ENCODE data around the gene DNAJB13. TPM values are rescaled to one million over a fixed set of nuclear protein-coding genes. Genes with fewer than 3 reads are reported as not detected.

The DNAJB13 gene
- total and polyA plus RNA-seq, 2 donors (not counting 1 experiment from before 2014, with no cell fraction given), result 0.15 to 0.27 TPM

DNA sequence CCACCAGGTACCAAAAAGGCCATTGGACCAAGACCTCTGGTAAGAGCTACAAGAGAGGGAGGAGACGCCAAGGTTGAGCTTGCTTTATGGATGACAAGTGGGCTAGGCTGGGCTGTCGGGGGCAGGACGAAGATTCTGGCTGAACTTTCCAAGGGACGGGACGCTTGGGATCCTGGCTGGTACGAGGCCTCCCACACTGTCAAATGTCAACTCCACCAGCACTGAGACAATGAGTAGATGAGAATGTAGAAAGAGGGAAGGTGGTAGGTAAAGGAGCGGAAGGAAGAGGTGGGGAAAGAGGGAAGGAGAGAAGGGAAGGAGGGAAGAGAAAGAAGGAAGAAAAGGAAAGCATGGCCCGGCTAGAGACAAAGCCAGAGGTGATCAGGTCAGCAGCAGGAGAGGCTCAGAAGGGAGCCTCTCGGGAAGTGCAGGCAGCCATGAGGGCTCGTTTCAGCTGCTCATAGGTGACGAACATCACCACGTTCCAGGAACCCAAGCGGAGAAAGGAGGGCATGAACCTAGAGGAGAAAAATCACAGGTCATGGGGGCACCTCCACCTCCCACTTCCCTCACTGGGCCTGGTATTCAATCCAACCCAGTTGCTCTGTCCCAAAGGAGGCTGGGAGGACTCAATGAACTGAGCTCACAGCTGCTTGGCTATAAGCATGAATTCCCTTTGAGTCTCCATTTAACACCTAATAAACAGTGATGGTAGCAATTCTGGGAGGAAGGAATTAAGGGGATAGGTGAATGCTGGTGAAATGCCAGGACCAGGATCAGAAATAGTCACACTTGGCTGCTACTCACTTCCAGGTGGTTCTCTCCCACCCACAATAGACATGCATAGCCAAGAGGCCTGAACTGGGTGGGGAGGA lies 24.0 kb downstream of the DNAJB13 start:
- H3K4me3 ChIP-seq (ENCODE audit: control extremely low read depth in 1 of 5, extremely low read depth in 1 of 5, insufficient read depth in 1 of 5, low read depth in 2 of 5, low read length in 4 of 5), result no peak overlapping the region
- ATAC-seq (ENCODE audit: low read depth), result no peak

More for the DNA sequence above, 24.0 kb downstream of the DNAJB13 start:
- Histone ChIP-seq H3K9ac (ENCODE audit: low read length) (no peak overlapping the region), H2AFZ (ENCODE audit: insufficient read depth, low read depth, low read length, poor library complexity, severe bottlenecking) (no peak overlapping the region), H3K9me3 (ENCODE audit: control extremely low read depth in 1 of 3, control insufficient read depth in 2 of 3, insufficient read depth in 1 of 3, low read length in 2 of 3) (no peaks in the 10 kb centered on the region), H4K20me1 (ENCODE audit: control insufficient read depth, insufficient read depth, low read length, poor library complexity, severe bottlenecking) (peaks cover 61% of the 10 kb centered on the region), H3K27me3 (replicated peaks in 1 of 4; ENCODE audit: control extremely low read depth in 1 of 4, control insufficient read depth in 3 of 4, insufficient read depth in 4 of 4, low read length in 3 of 4) (no peaks in the 10 kb centered on the region), H3K4me1 (ENCODE audit: control insufficient read depth in 2 of 2, insufficient read depth in 2 of 2, low read length in 2 of 2) (peaks cover 99 to 100% of the 10 kb centered on the region in 2 donors), H3K27ac (ENCODE audit: low read length in 2 of 2) (peak overlapping the region; percentile 49 to 94), H3K4me2 (replicated peaks; ENCODE audit: low read depth, low read length, poor library complexity, severe bottlenecking) (peak overlapping the region; percentile 60), H3K79me2 (ENCODE audit: control insufficient read depth, insufficient read depth, low read length) (peaks cover 34% of the 10 kb centered on the region), H3K36me3 (replicated peaks in 1 of 2; ENCODE audit: control extremely low read depth in 1 of 2, control insufficient read depth in 1 of 2, extremely low read depth in 1 of 2, insufficient read depth in 2 of 2, low read length in 1 of 2) (peaks cover 19 to 59% of the 10 kb centered on the region in 2 experiments)
- TF ChIP-seq, protein P1, sequence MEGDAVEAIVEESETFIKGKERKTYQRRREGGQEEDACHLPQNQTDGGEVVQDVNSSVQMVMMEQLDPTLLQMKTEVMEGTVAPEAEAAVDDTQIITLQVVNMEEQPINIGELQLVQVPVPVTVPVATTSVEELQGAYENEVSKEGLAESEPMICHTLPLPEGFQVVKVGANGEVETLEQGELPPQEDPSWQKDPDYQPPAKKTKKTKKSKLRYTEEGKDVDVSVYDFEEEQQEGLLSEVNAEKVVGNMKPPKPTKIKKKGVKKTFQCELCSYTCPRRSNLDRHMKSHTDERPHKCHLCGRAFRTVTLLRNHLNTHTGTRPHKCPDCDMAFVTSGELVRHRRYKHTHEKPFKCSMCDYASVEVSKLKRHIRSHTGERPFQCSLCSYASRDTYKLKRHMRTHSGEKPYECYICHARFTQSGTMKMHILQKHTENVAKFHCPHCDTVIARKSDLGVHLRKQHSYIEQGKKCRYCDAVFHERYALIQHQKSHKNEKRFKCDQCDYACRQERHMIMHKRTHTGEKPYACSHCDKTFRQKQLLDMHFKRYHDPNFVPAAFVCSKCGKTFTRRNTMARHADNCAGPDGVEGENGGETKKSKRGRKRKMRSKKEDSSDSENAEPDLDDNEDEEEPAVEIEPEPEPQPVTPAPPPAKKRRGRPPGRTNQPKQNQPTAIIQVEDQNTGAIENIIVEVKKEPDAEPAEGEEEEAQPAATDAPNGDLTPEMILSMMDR (IDR thresholded peaks at IDR 0.05), result no peak
- TF ChIP-seq EZH2 (IDR thresholded peaks at IDR 0.05; ENCODE audit: borderline replicate concordance, insufficient read depth, low read depth, low read length, poor library complexity, severe bottlenecking), result no peak
- Mint-ChIP-seq H3K4me1 (peaks cover 97% of the 10 kb centered on the region), H3K27me3 (no peaks in the 10 kb centered on the region), H3K4me3 (peak overlapping the region; percentile 65), H3K27ac (peak overlapping the region; percentile 96), H3K9me3 (ENCODE audit: insufficient read depth) (no peaks in the 10 kb centered on the region)
- DNase-seq, result peak; percentile 24
- intact Hi-C loops (cut with micrococcal nuclease), result loop anchor here (1.0 kb wide), 1 partner anchor 7 kb away; the partner anchor contains the start of gene UCP2
- 90% methylated on average over 10 of the region's 13 CpGs for WGBS (ENCODE audit: insufficient coverage)
- ChIA-PET CTCF (interaction anchor here (1.0 to 2.2 kb wide), 3 partner anchors 20 to 30 kb away, joined by 3 to 6 read pairs (median 4); no protein-coding TSS in a partner anchor), POLR2A (interaction anchor here (0.6 to 9.4 kb wide), 5 partner anchors 6 to 37 kb away, joined by 3 to 155 read pairs (median 3); partner anchors contain the start of gene UCP2)
